Measurements from ENCODE around the gene PLCH2. TPM values are rescaled to one million over a fixed set of nuclear protein-coding genes. Genes with fewer than 3 reads are reported as not detected.

The PLCH2 gene
- total RNA-seq, 1 donor from 2014 or later, result 61.4 TPM

GRCh38 chr1:2515763-2516080 lies 39.6 kb downstream of the PLCH2 start:
- DNase-seq, result no peak
- Mint-ChIP-seq H3K27ac (ENCODE audit: unreplicated experiment) (no peak overlapping the region), H3K4me3 (ENCODE audit: unreplicated experiment) (no peak overlapping the region), H3K4me1 (ENCODE audit: low read depth, unreplicated experiment) (peaks cover 2% of the 10 kb centered on the region), H3K36me3 (ENCODE audit: unreplicated experiment) (no peaks in the 10 kb centered on the region), H3K9me3 (ENCODE audit: unreplicated experiment) (no peaks in the 10 kb centered on the region), H3K27me3 (ENCODE audit: unreplicated experiment) (peaks cover 4% of the 10 kb centered on the region)
- no peak for TF ChIP-seq CTCF (IDR thresholded peaks at IDR 0.05; ENCODE audit: partially characterized antibody, unreplicated experiment)

- peaks cover 4% of the 10 kb centered on the region for H3K4me1 Mint-ChIP-seq (ENCODE audit: low read depth, unreplicated experiment)
- no peak for DNase-seq
- H3K27me3 Mint-ChIP-seq (ENCODE audit: unreplicated experiment), result peaks cover 4% of the 10 kb centered on the region
- TF ChIP-seq CTCF (IDR thresholded peaks at IDR 0.05; ENCODE audit: partially characterized antibody, unreplicated experiment), result no peak
- peaks cover 2% of the 10 kb centered on the region for H3K9me3 Mint-ChIP-seq (ENCODE audit: unreplicated experiment)
- no peaks in the 10 kb centered on the region for H3K36me3 Mint-ChIP-seq (ENCODE audit: unreplicated experiment)
- no peak overlapping the region for H3K27ac Mint-ChIP-seq (ENCODE audit: unreplicated experiment)
- no peak overlapping the region for H3K4me3 Mint-ChIP-seq (ENCODE audit: unreplicated experiment)
Measured at GRCh38 chr1:2516124-2516523, 40.0 kb downstream of the PLCH2 start.

- Mint-ChIP-seq H3K4me1 (ENCODE audit: low read depth, unreplicated experiment) (peaks cover 1% of the 10 kb centered on the region), H3K9me3 (ENCODE audit: unreplicated experiment) (peaks cover 3% of the 10 kb centered on the region), H3K4me3 (ENCODE audit: unreplicated experiment) (no peak overlapping the region), H3K27ac (ENCODE audit: unreplicated experiment) (no peak overlapping the region), H3K36me3 (ENCODE audit: unreplicated experiment) (no peaks in the 10 kb centered on the region), H3K27me3 (ENCODE audit: unreplicated experiment) (peaks cover 4% of the 10 kb centered on the region)
- TF ChIP-seq CTCF (IDR thresholded peaks at IDR 0.05; ENCODE audit: partially characterized antibody, unreplicated experiment), result no peak
- no peak for DNase-seq
Measured at GRCh38 chr1:2516946-2517345, 40.9 kb downstream of the PLCH2 start.

GRCh38 chr1:2517966-2518365 lies 41.9 kb downstream of the PLCH2 start:
- no peaks in the 10 kb centered on the region for H3K36me3 Mint-ChIP-seq (ENCODE audit: unreplicated experiment)
- peaks cover 3% of the 10 kb centered on the region for H3K9me3 Mint-ChIP-seq (ENCODE audit: unreplicated experiment)
- H3K4me1 Mint-ChIP-seq (ENCODE audit: low read depth, unreplicated experiment), result peaks cover 4% of the 10 kb centered on the region
- no peak for DNase-seq
- no peak for TF ChIP-seq CTCF (IDR thresholded peaks at IDR 0.05; ENCODE audit: partially characterized antibody, unreplicated experiment)
- no peak overlapping the region for H3K4me3 Mint-ChIP-seq (ENCODE audit: unreplicated experiment)
- no peak overlapping the region for H3K27ac Mint-ChIP-seq (ENCODE audit: unreplicated experiment)
- H3K27me3 Mint-ChIP-seq (ENCODE audit: unreplicated experiment), result peaks cover 4% of the 10 kb centered on the region

- Mint-ChIP-seq H3K4me1 (ENCODE audit: low read depth, unreplicated experiment) (peaks cover 8% of the 10 kb centered on the region), H3K9me3 (ENCODE audit: unreplicated experiment) (peaks cover 3% of the 10 kb centered on the region), H3K27ac (ENCODE audit: unreplicated experiment) (no peak overlapping the region), H3K36me3 (ENCODE audit: unreplicated experiment) (no peaks in the 10 kb centered on the region), H3K27me3 (ENCODE audit: unreplicated experiment) (peaks cover 4% of the 10 kb centered on the region), H3K4me3 (ENCODE audit: unreplicated experiment) (no peak overlapping the region)
- no peak for TF ChIP-seq CTCF (IDR thresholded peaks at IDR 0.05; ENCODE audit: partially characterized antibody, unreplicated experiment)
- DNase-seq, result no peak
Measured at GRCh38 chr1:2518528-2518927, 42.4 kb downstream of the PLCH2 start.
